Adrenal gland (tissue), 12 donors: Measurements from ENCODE around the gene TGM4. TPM values are rescaled to one million over a fixed set of nuclear protein-coding genes. Genes with fewer than 3 reads are reported as not detected.

Source experiments
- DNase-seq, 7 donors: peaks; one replicate each; pipeline ENCODE4 v3.0.0-alpha.2; 2019 to 2020
- H3K27ac ChIP-seq, 5 donors: fragments of 200-600 bp; sonication (generic) in 4 of 5; 1 replicate in 3 of 5; 2 replicates in 2 of 5; pipeline versions ENCODE4 v1.5.1 to v1.8.0; 2016 to 2020; ENCODE audit warnings: mild to moderate bottlenecking in 1 of 5
- H3K27me3 ChIP-seq: fragments of 200-600 bp; 2 replicates; pipeline ENCODE4 v1.8.0; 2021
- H3K36me3 ChIP-seq, 2 donors: fragments of 200-600 bp; replicated peaks in 1 of 2; 1 replicate in 1 of 2; 2 replicates in 1 of 2; pipeline versions ENCODE4 v1.5.1 to v1.8.0; 2018 to 2022
- H3K4me1 ChIP-seq, 2 donors: fragments of 200-600 bp; replicated peaks in 1 of 2; 1 replicate in 1 of 2; 2 replicates in 1 of 2; pipeline versions ENCODE4 v1.5.1 to v1.8.0; 2018 to 2021
- H3K4me3 ChIP-seq, 4 donors: fragments of 200-600 bp; sonication (generic) in 3 of 4; one replicate each; pipeline ENCODE4 v1.5.1; 2016 to 2018
- H3K9me3 ChIP-seq, 3 donors: fragments of 200-600 bp; sonication (generic) in 1 of 3; replicated peaks in 1 of 3; 1 replicate in 2 of 3; 2 replicates in 1 of 3; pipeline versions ENCODE4 v1.5.1 to v1.8.0; 2016 to 2021
- CTCF ChIP-seq, 6 experiments: fragments of 450-650 bp in 4 of 6; fragments of 200-600 bp in 2 of 6; sonication (generic) in 1 of 6; IDR thresholded peaks; 1 replicate in 5 of 6; 2 replicates in 1 of 6; pipeline versions ENCODE4 v1.5.1 to v1.8.0; 2016 to 2021; ENCODE audit warnings: antibody characterized with exemption in 6 of 6, mild to moderate bottlenecking in 2 of 6, moderate library complexity in 1 of 6
- POLR2A ChIP-seq, 2 donors: fragments of 450-650 bp; IDR thresholded peaks; one replicate each; pipeline ENCODE4 v1.6.1; 2017; ENCODE audit warnings: antibody characterized with exemption in 2 of 2, mild to moderate bottlenecking in 2 of 2, moderate library complexity in 1 of 2
- WGBS, 4 donors: extraction: QIAGEN DNeasy Blood & Tissue Kit in 2 of 4; methylation state at CpG; one replicate each; pipeline versions ENCODE4 v1.1.5 to v1.1.7; 2013 to 2017; 5-methylcytosine and 5-hydroxymethylcytosine counted together
- intact Hi-C, 2 donors: fragments of 100-400 bp; cut with DNase I; formaldehyde crosslinking; loops; one replicate each; pipeline versions ENCODE4 v1.14.1 to v1.15.0; 2022 to 2023
- polyA plus RNA-seq, 3 donors: library from polyadenylated mRNA; stranded (reverse); fragments of 200-250 nt in 2 of 3; fragments of 350-450 nt in 1 of 3; fragmentation: Illumina TruSeq in 1 of 3; extraction: RNeasy Lipid Tissue Mini Kit (QIAGEN cat#74804) in 1 of 3; gene quantifications; one replicate each; pipeline ENCODE4 v1.2.3, GENCODE V29; 2013 to 2014
- total RNA-seq, 9 donors: library from RNA; depleted of rRNA in 4 of 9; stranded (reverse); fragments of >200 nt in 4 of 9; fragments of 120-200 nt in 1 of 9; fragmentation: NEBNext Ultra II Directional in 1 of 9; extraction: Animal tissue kit (Norgen Biotek cat#: 25700) in 1 of 9; gene quantifications; one replicate each; pipeline versions ENCODE4 v1.1.0 to v1.2.4, GENCODE V29; 2013 to 2023
- donor health status: healthy with polysubstance abuse.
- donor health status: Bipolar disorder and iron deficiency.
- donor health status: DM: yes; HTN: yes; CAD: no.
- donor health status: DM: no; HTN: no; CAD: no.
- donor health status: DM: no; HTN: no; CAD: no.
- donor health status: DM: yes; HTN: yes; CAD: no.

The TGM4 gene
- total and polyA plus RNA-seq, 12 donors: 0.10 to 2.2 (median 0.22) TPM; not detected in 5

DNA sequence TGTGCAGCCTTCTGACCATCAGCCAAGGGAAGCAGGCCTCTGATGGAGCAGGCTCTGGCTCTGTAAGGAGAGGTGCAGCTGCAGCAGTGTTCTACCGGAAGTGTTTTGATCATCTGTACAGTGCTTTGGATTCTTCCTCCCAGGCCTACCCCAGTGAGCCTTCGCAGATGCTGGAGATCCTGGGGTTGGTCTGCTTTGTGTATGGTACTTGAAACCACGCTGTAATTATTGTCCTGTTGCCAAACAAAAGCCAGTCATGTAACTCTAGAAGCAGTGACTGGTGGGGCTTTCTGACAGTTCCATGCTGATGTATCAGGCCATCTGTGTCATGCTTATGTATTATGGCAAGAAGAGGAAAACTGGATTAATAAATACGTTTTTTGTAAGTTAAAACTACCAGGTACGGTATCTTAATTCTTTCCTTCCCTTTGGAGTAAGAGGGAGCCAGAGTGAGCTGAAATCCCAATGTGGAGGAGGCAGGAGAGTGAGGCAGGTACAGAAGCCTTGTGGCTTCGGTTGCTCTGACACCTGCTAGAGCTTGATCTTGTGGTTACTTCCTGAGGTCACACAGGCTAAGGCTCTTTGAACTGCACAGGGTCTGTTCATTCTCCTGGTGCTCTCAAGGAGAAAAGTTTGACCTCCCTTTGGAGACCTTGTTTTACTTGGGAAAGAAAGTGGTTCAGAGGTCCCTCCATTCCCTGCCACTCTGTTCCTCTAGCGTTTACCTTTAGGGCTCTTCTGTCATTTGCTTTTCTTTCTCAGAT is 9.0 kb upstream of the TGM4 start:
- Histone ChIP-seq H3K36me3 (no peaks in the 10 kb centered on the region), H3K27ac (no peak overlapping the region), H3K4me1 (peaks cover 0 to 11% of the 10 kb centered on the region in 2 donors), H3K9me3 (no peaks in the 10 kb centered on the region), H3K4me3 (no peak overlapping the region), H3K27me3 (no peaks in the 10 kb centered on the region)
- intact Hi-C loops: loop anchor here in 1 of 2 donors (10.0 kb wide), 1 partner anchor 101 kb away; the partner anchor contains the start of genes KIAA1143 and KIF15
- DNase-seq: no peak
- 90 to 93% (median 91%) methylated on average over 6 to 7 of the region's 7 CpGs for whole genome bisulfite sequencing, 4 donors
- TF ChIP-seq CTCF (IDR thresholded peaks at IDR 0.05) (no peak), POLR2A (IDR thresholded peaks at IDR 0.05) (no peak)

DNA sequence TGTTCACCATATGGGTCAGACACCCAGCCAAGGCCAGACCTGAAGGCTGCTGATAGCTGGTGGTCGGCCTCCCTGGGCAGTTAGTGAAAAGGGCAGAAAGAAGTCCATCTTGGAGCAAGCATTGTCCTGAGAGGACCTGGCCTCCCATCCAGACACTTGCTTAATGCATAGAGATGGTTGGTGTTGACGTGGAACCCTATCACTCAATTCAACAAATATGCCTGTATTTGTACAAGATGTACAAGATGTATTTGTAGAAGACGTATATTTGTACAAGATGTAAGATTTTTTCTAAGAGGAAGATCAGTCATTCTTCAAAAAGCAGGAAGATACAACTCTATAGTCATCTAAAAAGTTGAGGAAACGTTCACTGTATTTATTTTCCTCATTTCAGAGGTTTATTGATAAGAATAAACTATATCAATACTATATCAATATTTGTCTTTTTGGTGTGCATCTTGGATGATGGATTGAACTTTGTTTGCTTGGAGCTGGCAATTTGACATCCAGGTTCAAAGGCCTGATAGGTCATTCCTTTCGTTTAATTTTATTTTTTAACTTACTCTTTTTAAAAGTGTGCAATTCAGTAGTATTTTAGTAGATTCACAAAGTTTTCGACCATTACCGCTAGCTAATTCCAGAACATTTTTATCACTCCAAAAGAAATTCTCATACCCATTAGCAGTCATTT is 6.8 kb upstream of the TGM4 start:
- Histone ChIP-seq H3K9me3 (no peaks in the 10 kb centered on the region), H3K4me1 (peaks cover 0 to 4% of the 10 kb centered on the region in 2 donors), H3K27me3 (no peaks in the 10 kb centered on the region), H3K27ac (no peak overlapping the region), H3K4me3 (no peak overlapping the region), H3K36me3 (no peaks in the 10 kb centered on the region)
- WGBS, 4 donors: 88 to 94% (median 90%) methylated on average over 7 of the region's 7 CpGs
- no peak for TF ChIP-seq CTCF (IDR thresholded peaks at IDR 0.05)
- no peak for TF ChIP-seq POLR2A (IDR thresholded peaks at IDR 0.05)
- DNase-seq: no peak
- intact Hi-C loops: loop anchor here in 1 of 2 donors (10.0 kb wide), 1 partner anchor 103 kb away; the partner anchor contains the start of genes KIAA1143 and KIF15

- no peaks in the 10 kb centered on the region for H3K36me3 ChIP-seq
- 77 to 87% (median 82%) methylated on average over 8 of the region's 8 CpGs for WGBS, 4 donors
Observed at GRCh38 chr3:44870375-44871061, 3.9 kb upstream of the TGM4 start.

More at GRCh38 chr3:44870375-44871061, 3.9 kb upstream of the TGM4 start:
- intact Hi-C loops: no loop called here
- TF ChIP-seq POLR2A (IDR thresholded peaks at IDR 0.05) (no peak), CTCF (IDR thresholded peaks at IDR 0.05) (no peak)
- H3K4me1 ChIP-seq: no peaks in the 10 kb centered on the region
- no peak overlapping the region for H3K4me3 ChIP-seq
- H3K27me3 ChIP-seq: no peaks in the 10 kb centered on the region
- no peak overlapping the region for H3K27ac ChIP-seq
- DNase-seq: no peak
- H3K9me3 ChIP-seq: no peaks in the 10 kb centered on the region
